Right atrium auricular region (tissue), 2 donors: Measurements from ENCODE around the gene CAMK2B. TPM values are rescaled to one million over a fixed set of nuclear protein-coding genes. Genes with fewer than 3 reads are reported as not detected.

Source experiments
- DNase-seq: peaks from one replicate; pipeline ENCODE4 v3.0.0-alpha.2; 2019; ENCODE audit warnings: low spot score
- H3K27ac ChIP-seq, 2 donors: fragments of 200-600 bp; sonication (generic); 1 replicate in 1 of 2; 2 replicates in 1 of 2; pipeline ENCODE4 v1.5.1; 2016 to 2019
- H3K27me3 ChIP-seq, 2 donors: fragments of 200-600 bp; sonication (generic); one replicate each; pipeline versions ENCODE4 v1.5.1 to v1.6.0; 2017 to 2019
- H3K36me3 ChIP-seq: fragments of 200-600 bp; sonication (generic); one replicate; pipeline ENCODE4 v1.5.1; 2016
- H3K4me1 ChIP-seq, 2 donors: fragments of 200-600 bp; sonication (generic); one replicate each; pipeline versions ENCODE4 v1.5.1 to v1.6.0; 2017 to 2019
- H3K4me3 ChIP-seq, 2 donors: fragments of 200-600 bp; sonication (generic); 1 replicate in 1 of 2; 2 replicates in 1 of 2; pipeline ENCODE4 v1.5.1; 2017 to 2019; ENCODE audit warnings: mild to moderate bottlenecking in 1 of 2, moderate library complexity in 1 of 2
- H3K9me3 ChIP-seq, 2 donors: fragments of 200-600 bp; sonication (generic); one replicate each; pipeline ENCODE4 v1.5.1; 2019
- total RNA-seq, 2 donors: library from RNA; depleted of rRNA; stranded (reverse); fragments of >200 nt; gene quantifications; one replicate each; pipeline ENCODE4 v1.1.0, GENCODE V29; 2016
- TF ChIP-seq, protein P1 (sequence below), 2 donors: fragments of 200-600 bp; sonication (generic); IDR thresholded peaks; one replicate each; pipeline ENCODE4 v1.5.1; 2019; ENCODE audit warnings: antibody characterized with exemption in 2 of 2

Gene CAMK2B
- total RNA-seq, 2 donors from 2014 or later: 79.9 to 84.7 TPM

DNA sequence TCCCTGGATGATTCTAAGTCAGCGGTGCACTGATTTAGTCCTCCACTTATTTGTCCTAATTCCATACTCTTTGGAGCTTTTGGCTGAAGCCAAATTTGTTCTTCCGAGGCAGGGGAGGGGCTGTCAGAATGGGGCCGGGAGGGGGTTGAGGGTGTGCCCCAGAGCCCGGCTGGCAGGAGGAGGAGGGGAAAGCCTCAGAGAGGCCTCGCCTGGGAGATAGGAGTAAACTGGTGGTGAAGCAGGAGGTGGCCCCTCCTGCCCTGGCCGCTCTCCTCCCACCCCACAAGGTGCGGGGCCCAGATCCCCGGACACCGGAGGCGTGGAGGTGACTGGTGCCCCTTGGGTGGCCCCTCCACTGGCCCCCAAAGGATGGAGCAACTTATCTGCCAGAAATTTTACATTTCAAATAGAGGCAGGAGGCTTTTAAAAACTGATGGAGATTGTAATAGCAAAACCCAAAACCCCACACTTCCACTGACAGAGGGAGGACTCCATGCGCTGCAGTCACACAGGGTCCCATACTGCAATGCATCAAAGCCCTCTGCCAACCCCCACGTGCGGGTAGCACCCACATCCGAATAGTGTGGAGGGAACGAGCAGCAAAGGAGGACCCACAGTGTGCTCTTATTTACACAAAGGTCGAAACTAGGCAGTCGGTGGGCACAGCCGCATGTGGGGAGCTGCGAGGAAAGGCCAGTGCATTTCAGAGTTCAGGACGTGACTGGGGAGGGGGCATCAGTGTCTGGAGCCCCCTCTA, 61.9 kb downstream of the CAMK2B start:
- no peaks in the 10 kb centered on the region for H3K36me3 ChIP-seq
- H3K27ac ChIP-seq: peak overlapping the region; percentile 81 to 89
- H3K4me3 ChIP-seq: no peak overlapping the region
- no peaks in the 10 kb centered on the region for H3K9me3 ChIP-seq
- no peak for DNase-seq
- H3K27me3 ChIP-seq: no peaks in the 10 kb centered on the region
- H3K4me1 ChIP-seq: peaks cover 0 to 68% of the 10 kb centered on the region in 2 donors
- TF ChIP-seq, protein P1, sequence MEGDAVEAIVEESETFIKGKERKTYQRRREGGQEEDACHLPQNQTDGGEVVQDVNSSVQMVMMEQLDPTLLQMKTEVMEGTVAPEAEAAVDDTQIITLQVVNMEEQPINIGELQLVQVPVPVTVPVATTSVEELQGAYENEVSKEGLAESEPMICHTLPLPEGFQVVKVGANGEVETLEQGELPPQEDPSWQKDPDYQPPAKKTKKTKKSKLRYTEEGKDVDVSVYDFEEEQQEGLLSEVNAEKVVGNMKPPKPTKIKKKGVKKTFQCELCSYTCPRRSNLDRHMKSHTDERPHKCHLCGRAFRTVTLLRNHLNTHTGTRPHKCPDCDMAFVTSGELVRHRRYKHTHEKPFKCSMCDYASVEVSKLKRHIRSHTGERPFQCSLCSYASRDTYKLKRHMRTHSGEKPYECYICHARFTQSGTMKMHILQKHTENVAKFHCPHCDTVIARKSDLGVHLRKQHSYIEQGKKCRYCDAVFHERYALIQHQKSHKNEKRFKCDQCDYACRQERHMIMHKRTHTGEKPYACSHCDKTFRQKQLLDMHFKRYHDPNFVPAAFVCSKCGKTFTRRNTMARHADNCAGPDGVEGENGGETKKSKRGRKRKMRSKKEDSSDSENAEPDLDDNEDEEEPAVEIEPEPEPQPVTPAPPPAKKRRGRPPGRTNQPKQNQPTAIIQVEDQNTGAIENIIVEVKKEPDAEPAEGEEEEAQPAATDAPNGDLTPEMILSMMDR (IDR thresholded peaks at IDR 0.05): no peak

- H3K27me3 ChIP-seq: no peaks in the 10 kb centered on the region
- TF ChIP-seq, protein P1 (IDR thresholded peaks at IDR 0.05): no peak
- no peak for DNase-seq
- H3K9me3 ChIP-seq: no peaks in the 10 kb centered on the region
- peak overlapping the region; percentile 81 to 89 for H3K27ac ChIP-seq
- H3K4me3 ChIP-seq: no peak overlapping the region
- H3K4me1 ChIP-seq: peaks cover 0 to 76% of the 10 kb centered on the region in 2 donors
- no peaks in the 10 kb centered on the region for H3K36me3 ChIP-seq
These were observed 63.4 kb downstream of the CAMK2B start for GRCh38 chr7:44262031-44262430.

DNA sequence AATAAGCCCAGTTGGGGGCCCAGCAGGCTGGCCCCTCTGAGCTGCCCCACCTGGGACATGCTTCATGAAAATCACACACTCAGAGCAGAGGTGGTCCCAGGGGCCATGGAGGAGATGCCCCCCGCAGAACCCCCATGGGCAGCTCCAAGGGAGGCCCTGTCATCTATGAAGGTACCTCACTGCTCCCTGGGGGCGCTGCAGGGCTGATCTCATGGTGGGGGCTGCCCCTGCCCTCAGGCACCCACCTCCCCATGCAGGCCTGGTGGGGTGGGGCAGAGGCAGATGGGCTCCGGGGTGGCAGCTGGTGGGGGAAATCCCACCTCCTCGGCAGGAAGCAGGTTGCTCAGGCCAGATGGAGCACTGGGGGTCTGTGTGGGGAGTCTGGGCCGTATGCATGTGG, 64.2 kb downstream of the CAMK2B start:
- H3K9me3 ChIP-seq: no peaks in the 10 kb centered on the region
- no peaks in the 10 kb centered on the region for H3K27me3 ChIP-seq
- peaks cover 0 to 83% of the 10 kb centered on the region in 2 donors for H3K4me1 ChIP-seq
- TF ChIP-seq, protein P1 (IDR thresholded peaks at IDR 0.05): no peak
- H3K27ac ChIP-seq: peak overlapping the region; percentile 89 to 97
- H3K4me3 ChIP-seq: no peak overlapping the region
- H3K36me3 ChIP-seq: no peaks in the 10 kb centered on the region
- DNase-seq: no peak

GRCh38 chr7:44259547-44260457, 65.6 kb downstream of the CAMK2B start:
- peak; percentile 82 for DNase-seq
- Histone ChIP-seq H3K27me3 (no peaks in the 10 kb centered on the region), H3K9me3 (no peaks in the 10 kb centered on the region), H3K4me3 (no peak overlapping the region), H3K27ac (peak overlapping the region; percentile 89 to 97), H3K36me3 (no peaks in the 10 kb centered on the region), H3K4me1 (peaks cover 0 to 94% of the 10 kb centered on the region in 2 donors)
- TF ChIP-seq, protein P1 (IDR thresholded peaks at IDR 0.05): no peak

DNA sequence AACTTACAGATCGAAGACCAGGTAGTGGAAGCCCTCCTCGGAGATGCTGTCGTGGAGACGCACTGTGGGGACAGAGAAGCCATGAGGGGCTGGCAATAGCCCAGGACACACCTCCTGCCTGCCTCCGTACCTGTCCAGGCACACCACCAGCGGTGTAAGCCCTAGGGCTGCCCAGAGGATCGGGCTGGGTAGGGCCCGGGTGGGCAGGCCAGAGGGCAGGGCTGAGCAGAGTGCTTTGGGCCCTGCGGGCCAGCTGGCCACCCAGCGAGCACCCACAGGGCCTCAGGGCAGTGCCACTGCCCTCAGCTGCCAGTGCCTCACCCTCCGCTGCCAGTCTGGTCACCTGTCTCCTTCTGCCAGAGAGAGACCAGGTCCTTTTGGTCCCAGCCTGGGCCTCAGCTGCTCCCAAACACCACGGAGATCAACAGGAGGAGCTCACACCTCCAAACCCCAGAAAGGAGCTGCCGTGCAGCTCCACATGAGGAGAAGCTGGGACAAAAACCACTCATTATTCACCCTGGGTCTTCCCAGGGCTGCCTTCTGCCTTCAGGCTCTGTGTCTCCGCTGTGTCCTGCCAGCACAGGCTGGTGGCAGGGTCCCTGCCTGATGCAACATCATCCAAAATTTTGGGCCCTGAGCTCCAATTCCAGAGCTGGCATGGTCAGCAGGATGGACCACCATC, 66.4 kb downstream of the CAMK2B start:
- Histone ChIP-seq H3K4me1 (peaks cover 0 to 88% of the 10 kb centered on the region in 2 donors), H3K27ac (peak overlapping the region; percentile 89 to 97), H3K27me3 (no peaks in the 10 kb centered on the region), H3K4me3 (no peak overlapping the region), H3K36me3 (no peaks in the 10 kb centered on the region), H3K9me3 (no peaks in the 10 kb centered on the region)
- DNase-seq: no peak
- TF ChIP-seq, protein P1 (IDR thresholded peaks at IDR 0.05): no peak
